GM19025 (cell line): Measurements from ENCODE around the gene IMMT.
"Not testable (repeated sequence)": the region's sequence is repeated elsewhere in the genome, so short reads cannot be mapped to it uniquely, and the experiment has no call there.

Source experiments
- ATAC-seq: cut with Tn5 transposase; IDR thresholded peaks from one replicate; pipeline ENCODE4 v1.9.1; 2021; ENCODE audit warnings: mild to moderate bottlenecking, low read depth, moderate library complexity; ENCODE audit not compliant: unreplicated experiment

Gene IMMT

GRCh38 chr2:86202336-86202692, 7.1 kb upstream of the IMMT start:
- no peak for ATAC-seq

- ATAC-seq: no peak
These were observed 6.5 kb upstream of the IMMT start for GRCh38 chr2:86201671-86202335.

GRCh38 chr2:86200564-86200963, 5.3 kb upstream of the IMMT start:
- ATAC-seq: not testable (repeated sequence)

- no peak for ATAC-seq
These were observed 4.5 kb upstream of the IMMT start for GRCh38 chr2:86199834-86200177.

GRCh38 chr2:86195808-86196387, 636 bp upstream of the IMMT start:
- no peak for ATAC-seq

- ATAC-seq: no peak
These were observed 559 bp downstream of the IMMT start for GRCh38 chr2:86194751-86195054.

- no peak for ATAC-seq
These were observed 1.2 kb downstream of the IMMT start for GRCh38 chr2:86193901-86194567.

- no peak for ATAC-seq
These were observed 5.4 kb downstream of the IMMT start for GRCh38 chr2:86189782-86190416.

GRCh38 chr2:86186431-86186830, 8.8 kb downstream of the IMMT start:
- no peak for ATAC-seq

GRCh38 chr2:86185517-86186212, 9.6 kb downstream of the IMMT start:
- ATAC-seq: no peak

- no peak for ATAC-seq
These were observed 18.7 kb downstream of the IMMT start for GRCh38 chr2:86176597-86176996.

- no peak for ATAC-seq
These were observed 19.4 kb downstream of the IMMT start for GRCh38 chr2:86175828-86176227.

- ATAC-seq: no peak
These were observed 20.8 kb downstream of the IMMT start for GRCh38 chr2:86174445-86174844.

- ATAC-seq: no peak
These were observed 22.7 kb downstream of the IMMT start for GRCh38 chr2:86172610-86173009.

GRCh38 chr2:86171295-86171694, 24.0 kb downstream of the IMMT start:
- ATAC-seq: no peak

- no peak for ATAC-seq
These were observed 24.8 kb downstream of the IMMT start for GRCh38 chr2:86170449-86170848.

- ATAC-seq: no peak
These were observed 34.9 kb downstream of the IMMT start for GRCh38 chr2:86160156-86160952.

- ATAC-seq: no peak
These were observed 37.0 kb downstream of the IMMT start for GRCh38 chr2:86158286-86158685.

GRCh38 chr2:86157009-86157556, 38.2 kb downstream of the IMMT start:
- no peak for ATAC-seq

GRCh38 chr2:86150502-86150901, 44.8 kb downstream of the IMMT start:
- no peak for ATAC-seq
